ENCODE data around the gene CENPS.

GRCh38 chr1:10467078-10467477, 36.8 kb downstream of the CENPS start:
- TF ChIP-seq L3MBTL2 (conservative IDR thresholded peaks at IDR 0.05): no peak
- TF ChIP-seq ELF4 (IDR thresholded peaks at IDR 0.05): no peak
